Activated CD8-positive, alpha-beta T cell treated with anti-CD3 and anti-CD28 coated beads for 36 hours (primary cell): ENCODE results near the gene FILIP1L. TPM values are rescaled to one million over a fixed set of nuclear protein-coding genes. Genes with fewer than 3 reads are reported as not detected.

Experiments
- ATAC-seq: fragments of 200-7000 bp; cut with Tn5 transposase; one replicate; pipeline ENCODE4 v1.10.0; 2021; ENCODE audit warnings: mild to moderate bottlenecking, moderate library complexity
- CTCF ChIA-PET: fragments of 350-600 bp; sonication (Branson Sonifier 250); formaldehyde crosslinking; loops from one replicate; lab custom pipeline; 2021; ENCODE audit warnings: antibody characterized with exemption; lab: Charles Lee
- POLR2A ChIA-PET: fragments of 350-600 bp; sonication (Branson Sonifier 250); formaldehyde crosslinking; loops from one replicate; lab custom pipeline; 2021; ENCODE audit warnings: antibody characterized with exemption; lab: Charles Lee
- DNase-seq: peaks from one replicate; pipeline ENCODE4 v3.0.0-alpha.2; 2020
- H3K27ac Mint-ChIP-seq: one replicate; pipeline ENCODE4 v1.8.0; 2021; ENCODE audit warnings: mild to moderate bottlenecking, mixed read lengths
- H3K27me3 Mint-ChIP-seq: one replicate; pipeline ENCODE4 v1.8.0; 2021; ENCODE audit warnings: mixed read lengths
- H3K36me3 Mint-ChIP-seq: one replicate; pipeline ENCODE4 v1.8.0; 2021; ENCODE audit warnings: low read depth, mixed read lengths
- H3K4me1 Mint-ChIP-seq: one replicate; pipeline ENCODE4 v1.8.0; 2021; ENCODE audit warnings: low read depth, mixed read lengths
- H3K4me3 Mint-ChIP-seq: one replicate; pipeline ENCODE4 v1.8.0; 2021; ENCODE audit warnings: mild to moderate bottlenecking, moderate library complexity, mixed read lengths
- H3K9me3 Mint-ChIP-seq: one replicate; pipeline ENCODE4 v1.8.0; 2021; ENCODE audit warnings: mixed read lengths
- intact Hi-C: fragments of 100-400 bp; cut with micrococcal nuclease; formaldehyde crosslinking; loops from one replicate; pipeline ENCODE4 v1.10.0; 2022
- total RNA-seq, 2 experiments: library from RNA; stranded (reverse); gene quantifications; one replicate each; pipeline ENCODE4 v1.2.3, GENCODE V29; 2021
- TF ChIP-seq, protein P1 (sequence below): fragments of 200-600 bp; IDR thresholded peaks from one replicate; pipeline ENCODE4 v1.8.0; 2022; ENCODE audit warnings: antibody characterized with exemption, mild to moderate bottlenecking

Gene FILIP1L
- total RNA-seq, 2 experiments from 2014 or later, result 0.11 to 0.13 TPM

DNA sequence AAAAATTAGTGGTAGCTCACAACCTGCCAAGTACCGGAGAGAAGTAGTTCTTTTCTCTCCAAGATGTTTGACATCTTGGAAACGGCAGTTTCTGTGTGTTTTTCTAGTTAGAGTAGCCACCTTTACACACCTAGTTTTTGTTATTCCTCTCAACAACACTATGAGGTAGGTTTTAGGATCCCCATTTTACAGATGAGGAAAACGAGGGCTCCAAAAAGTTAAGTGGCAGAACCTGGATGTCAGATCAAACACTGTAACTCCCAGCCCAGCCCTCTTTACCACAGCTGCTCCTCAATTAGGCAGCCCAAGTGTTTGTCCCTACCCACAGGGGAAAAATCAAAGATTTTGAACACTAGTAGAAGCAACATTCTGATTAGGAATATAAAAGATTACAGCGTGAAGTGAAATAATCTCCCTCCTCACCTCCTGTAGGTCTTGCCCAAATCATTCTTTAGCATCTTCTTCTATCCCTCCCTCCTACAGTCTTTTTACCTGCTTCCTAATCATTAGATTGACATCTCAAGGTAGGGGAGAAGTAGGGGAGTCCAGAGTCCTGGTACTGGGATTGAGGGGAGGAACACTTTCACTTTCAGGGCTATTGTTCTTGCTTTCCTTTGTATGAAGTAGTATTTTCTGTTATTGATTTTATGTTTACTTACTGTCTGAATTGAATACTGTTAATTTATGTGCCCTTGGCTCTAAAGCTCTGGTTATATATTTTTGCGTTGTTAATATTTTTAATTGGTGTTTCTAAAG, 154.0 kb downstream of the FILIP1L start:
- Mint-ChIP-seq H3K27ac (no peak overlapping the region), H3K9me3 (no peaks in the 10 kb centered on the region), H3K4me3 (no peak overlapping the region), H3K36me3 (peaks cover 3% of the 10 kb centered on the region), H3K27me3 (no peaks in the 10 kb centered on the region), H3K4me1 (peaks cover 10% of the 10 kb centered on the region)
- TF ChIP-seq, protein P1, sequence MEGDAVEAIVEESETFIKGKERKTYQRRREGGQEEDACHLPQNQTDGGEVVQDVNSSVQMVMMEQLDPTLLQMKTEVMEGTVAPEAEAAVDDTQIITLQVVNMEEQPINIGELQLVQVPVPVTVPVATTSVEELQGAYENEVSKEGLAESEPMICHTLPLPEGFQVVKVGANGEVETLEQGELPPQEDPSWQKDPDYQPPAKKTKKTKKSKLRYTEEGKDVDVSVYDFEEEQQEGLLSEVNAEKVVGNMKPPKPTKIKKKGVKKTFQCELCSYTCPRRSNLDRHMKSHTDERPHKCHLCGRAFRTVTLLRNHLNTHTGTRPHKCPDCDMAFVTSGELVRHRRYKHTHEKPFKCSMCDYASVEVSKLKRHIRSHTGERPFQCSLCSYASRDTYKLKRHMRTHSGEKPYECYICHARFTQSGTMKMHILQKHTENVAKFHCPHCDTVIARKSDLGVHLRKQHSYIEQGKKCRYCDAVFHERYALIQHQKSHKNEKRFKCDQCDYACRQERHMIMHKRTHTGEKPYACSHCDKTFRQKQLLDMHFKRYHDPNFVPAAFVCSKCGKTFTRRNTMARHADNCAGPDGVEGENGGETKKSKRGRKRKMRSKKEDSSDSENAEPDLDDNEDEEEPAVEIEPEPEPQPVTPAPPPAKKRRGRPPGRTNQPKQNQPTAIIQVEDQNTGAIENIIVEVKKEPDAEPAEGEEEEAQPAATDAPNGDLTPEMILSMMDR, result no peak
- POLR2A ChIA-PET, result no interaction called here
- CTCF ChIA-PET, result interaction anchor here (1.2 to 1.9 kb wide), 2 partner anchors 8 to 12 kb away, joined by 3 to 5 read pairs; no protein-coding TSS in a partner anchor
- DNase-seq (no peak), ATAC-seq (no peak)
- intact Hi-C loops, result no loop called here

DNA sequence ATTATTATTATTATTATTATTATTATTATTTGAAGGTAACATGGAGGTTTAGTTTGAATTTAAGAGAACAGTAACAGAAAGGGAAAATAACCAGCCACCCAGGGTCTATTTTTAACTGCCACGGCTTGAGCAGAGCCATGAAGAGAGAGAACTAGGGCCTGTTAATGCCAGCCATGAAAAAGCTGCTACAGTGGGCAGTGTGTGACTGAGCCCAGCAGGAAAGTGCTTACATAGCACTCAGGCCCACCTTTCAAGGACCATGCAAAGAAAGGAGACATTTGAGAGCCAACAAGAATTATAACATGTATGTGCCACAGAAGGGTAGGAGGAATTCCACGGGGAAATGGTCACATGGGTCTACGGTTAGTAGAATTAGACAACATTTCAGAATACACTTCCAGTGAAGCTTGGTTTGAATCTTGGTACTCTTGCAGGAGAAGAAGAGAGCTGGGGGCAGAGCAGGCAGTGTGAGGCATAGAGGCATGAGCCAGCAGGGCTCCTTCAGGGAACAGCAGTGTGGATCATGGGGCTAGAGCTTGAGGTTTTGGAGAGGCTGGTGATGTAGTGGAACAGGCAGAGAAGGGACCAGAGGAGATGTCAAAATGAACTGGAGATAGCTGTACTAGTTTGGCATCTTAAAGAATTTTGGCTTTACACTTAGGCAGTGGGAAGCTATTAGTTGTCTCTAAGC, 155.9 kb downstream of the FILIP1L start:
- ATAC-seq, result no peak
- Mint-ChIP-seq H3K9me3 (no peaks in the 10 kb centered on the region), H3K36me3 (peaks cover 3% of the 10 kb centered on the region), H3K4me1 (peaks cover 4% of the 10 kb centered on the region), H3K4me3 (no peak overlapping the region), H3K27ac (no peak overlapping the region), H3K27me3 (no peaks in the 10 kb centered on the region)
- intact Hi-C loops, result no loop called here
- ChIA-PET POLR2A (no interaction called here), CTCF (interaction anchor here (1.6 to 1.9 kb wide), 2 partner anchors 14 to 63 kb away, joined by 4 to 5 read pairs; no protein-coding TSS in a partner anchor)
- TF ChIP-seq, protein P1, result no peak
- DNase-seq, result no peak

DNA sequence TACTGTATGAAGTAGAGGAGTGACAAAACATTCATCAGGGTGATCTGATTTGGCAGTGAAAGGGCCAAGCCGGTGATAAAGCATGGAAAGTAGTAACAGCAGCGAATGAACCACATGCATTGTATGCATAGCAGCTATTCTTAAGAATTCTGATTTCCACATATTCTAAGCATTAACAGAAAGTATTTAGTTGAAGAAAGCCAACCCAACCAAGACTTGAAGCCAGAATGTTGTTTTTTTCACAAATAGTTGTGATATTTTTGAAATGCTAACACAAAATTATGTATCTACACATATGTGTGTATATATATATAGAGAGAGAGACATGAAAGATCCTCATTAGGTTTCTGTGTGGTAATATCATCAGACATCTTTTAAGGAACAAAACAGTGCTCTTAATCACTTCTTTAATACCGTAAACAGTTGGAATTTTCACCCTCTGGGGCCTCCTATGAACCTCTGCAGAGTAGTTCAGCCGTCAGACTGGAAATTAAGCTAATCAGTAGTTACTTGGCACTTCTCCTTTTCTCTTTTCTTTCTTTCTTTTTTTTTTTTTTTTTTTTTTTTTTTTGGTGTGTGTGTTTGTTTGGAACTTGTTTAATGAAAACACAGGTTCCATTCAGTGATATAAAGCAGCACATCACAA, 157.0 kb downstream of the FILIP1L start:
- intact Hi-C loops, result no loop called here
- CTCF ChIA-PET, result no interaction called here
- Mint-ChIP-seq H3K36me3 (no peaks in the 10 kb centered on the region), H3K4me1 (peaks cover 4% of the 10 kb centered on the region), H3K4me3 (no peak overlapping the region), H3K27ac (no peak overlapping the region), H3K27me3 (no peaks in the 10 kb centered on the region), H3K9me3 (no peaks in the 10 kb centered on the region)
- DNase-seq, result no peak
- no peak for ATAC-seq
- TF ChIP-seq, protein P1, result no peak
- POLR2A ChIA-PET, result interaction anchor here (1.4 kb wide), 1 partner anchor 12 kb away, joined by 5 read pairs; no protein-coding TSS in a partner anchor

DNA sequence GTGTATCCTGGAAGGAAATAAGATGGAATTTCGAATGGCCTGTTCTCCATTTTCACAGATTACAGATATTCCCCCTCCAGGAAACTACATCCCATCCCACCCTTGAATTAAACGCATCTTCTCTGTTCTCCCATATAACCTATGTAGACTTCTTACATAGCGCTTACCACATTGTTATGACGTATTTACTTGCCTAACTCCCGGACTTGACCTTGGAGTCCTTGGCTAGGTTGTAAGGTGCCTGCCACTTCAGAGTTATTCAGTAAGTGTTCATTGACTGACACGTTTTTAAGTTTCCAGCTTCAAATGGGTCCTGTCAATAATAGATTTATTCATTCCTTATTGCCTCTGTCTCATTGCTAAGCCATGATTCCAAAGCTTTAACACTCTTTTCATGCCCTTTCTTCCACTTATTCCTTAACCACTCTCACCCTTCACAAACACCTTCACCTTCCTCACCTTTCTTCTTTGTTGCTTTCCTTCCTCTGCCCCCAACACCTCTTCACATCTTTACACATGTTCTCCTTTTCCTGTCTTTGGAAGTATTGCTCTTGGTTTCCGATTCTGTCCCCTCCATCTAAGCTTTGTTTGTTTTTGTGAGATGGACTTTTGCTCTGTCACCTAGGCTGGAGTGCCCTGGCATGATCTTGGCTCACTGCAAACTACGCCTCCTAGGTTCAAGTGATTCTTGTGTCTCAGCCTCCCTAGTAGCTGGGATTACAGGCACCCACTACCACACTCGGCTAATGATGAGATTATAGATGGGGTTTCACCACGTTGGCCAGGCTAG, 158.3 kb downstream of the FILIP1L start:
- POLR2A ChIA-PET, result interaction anchor here (1.4 kb wide), 1 partner anchor 10 kb away, joined by 5 read pairs; no protein-coding TSS in a partner anchor
- H3K36me3 Mint-ChIP-seq, result no peaks in the 10 kb centered on the region
- ATAC-seq (no peak), DNase-seq (no peak)
- H3K4me1 Mint-ChIP-seq, result no peaks in the 10 kb centered on the region
- no peak overlapping the region for H3K27ac Mint-ChIP-seq
- TF ChIP-seq, protein P1, result no peak
- CTCF ChIA-PET, result no interaction called here
- H3K4me3 Mint-ChIP-seq, result no peak overlapping the region
- H3K9me3 Mint-ChIP-seq, result no peaks in the 10 kb centered on the region
- intact Hi-C loops, result no loop called here
- no peaks in the 10 kb centered on the region for H3K27me3 Mint-ChIP-seq
